CD4-positive, CD25-positive, alpha-beta regulatory T cell (primary cell): ENCODE measurements around the gene RNF151. TPM values are rescaled to one million over a fixed set of nuclear protein-coding genes. Genes with fewer than 3 reads are reported as not detected.
"Not testable (repeated sequence)": the region's sequence is repeated elsewhere in the genome, so short reads cannot be mapped to it uniquely, and the experiment has no call there.

ENCODE experiments used
- ATAC-seq, 2 donors: fragments of 150-1000 bp; cut with Tn5 transposase; one replicate each; pipeline ENCODE4 v1.10.0; 2021; ENCODE audit warnings: low read depth in 2 of 2, moderate number of reproducible peaks in 2 of 2, moderate library complexity in 1 of 2
- DNase-seq, 3 donors: peaks; one replicate each; pipeline versions ENCODE4 v3.0.0 to v3.0.0-alpha.2; 2012 to 2022; ENCODE audit warnings: mixed read lengths in 1 of 3
- H3K27ac ChIP-seq: one replicate; pipeline ENCODE4 v1.7.0; 2013; ENCODE audit warnings: mild to moderate bottlenecking, low read length; ENCODE audit not compliant: insufficient read depth, poor library complexity, severe bottlenecking
- H3K27me3 ChIP-seq: one replicate; pipeline ENCODE4 v1.7.0; 2013; ENCODE audit warnings: low read length; ENCODE audit not compliant: control insufficient read depth, insufficient read depth
- H3K36me3 ChIP-seq: one replicate; pipeline ENCODE4 v1.7.0; 2013; ENCODE audit warnings: mild to moderate bottlenecking, low read length, moderate library complexity; ENCODE audit not compliant: control insufficient read depth, insufficient read depth
- H3K4me1 ChIP-seq: 2 replicates; pipeline ENCODE4 v1.7.0; 2013; ENCODE audit warnings: mild to moderate bottlenecking, low read length; ENCODE audit not compliant: insufficient read depth, control insufficient read depth, poor library complexity, severe bottlenecking
- H3K4me3 ChIP-seq: one replicate; pipeline ENCODE4 v1.7.0; 2013; ENCODE audit warnings: low read depth, mild to moderate bottlenecking, low read length, moderate library complexity
- H3K9me3 ChIP-seq, 2 experiments: 1 replicate in 1 of 2; 2 replicates in 1 of 2; pipeline ENCODE4 v1.7.0; 2013; ENCODE audit warnings: low read length in 2 of 2, mild to moderate bottlenecking in 1 of 2, moderate library complexity in 1 of 2; ENCODE audit not compliant: control insufficient read depth in 2 of 2
- H3K27ac Mint-ChIP-seq, 3 donors: one replicate each; pipeline ENCODE4 v1.8.0; 2020 to 2022; ENCODE audit warnings: mild to moderate bottlenecking in 3 of 3, mixed read lengths in 3 of 3, moderate library complexity in 2 of 3
- H3K27me3 Mint-ChIP-seq: one replicate; pipeline ENCODE4 v1.8.0; 2022; ENCODE audit warnings: mild to moderate bottlenecking, mixed read lengths
- H3K36me3 Mint-ChIP-seq: one replicate; pipeline ENCODE4 v1.8.0; 2020; ENCODE audit warnings: mixed read lengths
- H3K4me1 Mint-ChIP-seq, 4 donors: one replicate each; pipeline ENCODE4 v1.8.0; 2020 to 2022; ENCODE audit warnings: mixed read lengths in 4 of 4, mild to moderate bottlenecking in 1 of 4
- H3K4me3 Mint-ChIP-seq, 4 donors: one replicate each; pipeline ENCODE4 v1.8.0; 2020 to 2022; ENCODE audit warnings: mild to moderate bottlenecking in 4 of 4, mixed read lengths in 4 of 4, moderate library complexity in 3 of 4
- H3K9me3 Mint-ChIP-seq, 7 donors: one replicate each; pipeline ENCODE4 v1.8.0; 2020 to 2022; ENCODE audit warnings: mixed read lengths in 7 of 7, mild to moderate bottlenecking in 3 of 7, moderate library complexity in 2 of 7
- polyA plus RNA-seq, 4 donors: library from polyadenylated mRNA; unstranded; fragments of 300-500 nt; fragmentation: Illumina TruSeq; gene quantifications; one replicate each; pipeline ENCODE4 v1.2.3, GENCODE V29; 2021
- total RNA-seq: library from RNA; stranded (reverse); gene quantifications from one replicate; pipeline ENCODE4 v1.2.3, GENCODE V29; 2022

The RNF151 gene
- total and polyA plus RNA-seq, 5 donors from 2014 or later = not detected

GRCh38 chr16:1959269-1960039 lies 7.2 kb upstream of the RNF151 start, which contains the start of gene NDUFB10:
NDUFB10 (plus strand) TSS chr16:1959538; CDS start chr16:1959625, 87 bp downstream.
- peak within 1 kb of the TSS; percentile 89 to 97 (median 92) for H3K4me3 Mint-ChIP-seq
- H3K27me3 ChIP-seq = no peaks in the 10 kb centered on the region
- peak within 1 kb of the TSS; percentile 64 for H3K4me3 ChIP-seq
- H3K36me3 ChIP-seq = peaks cover 16% of the 10 kb centered on the region
- H3K9me3 Mint-ChIP-seq = peaks cover 0 to 4% (median 0%) of the 10 kb centered on the region in 7 donors
- ATAC-seq (peak; percentile 90 to 93), DNase-seq (peak; percentile 85 to 90 (median 89))
- H3K27ac ChIP-seq = peak within 1 kb of the TSS; percentile 56
- no peaks in the 10 kb centered on the region for H3K27me3 Mint-ChIP-seq
- peak within 1 kb of the TSS; percentile 90 to 96 (median 93) for H3K27ac Mint-ChIP-seq
- no peaks in the 10 kb centered on the region for H3K9me3 ChIP-seq
- H3K4me1 ChIP-seq = peaks cover 46% of the 10 kb centered on the region
- H3K4me1 Mint-ChIP-seq = peaks cover 11 to 47% (median 26%) of the 10 kb centered on the region in 4 donors
- peaks cover 18% of the 10 kb centered on the region for H3K36me3 Mint-ChIP-seq

DNA sequence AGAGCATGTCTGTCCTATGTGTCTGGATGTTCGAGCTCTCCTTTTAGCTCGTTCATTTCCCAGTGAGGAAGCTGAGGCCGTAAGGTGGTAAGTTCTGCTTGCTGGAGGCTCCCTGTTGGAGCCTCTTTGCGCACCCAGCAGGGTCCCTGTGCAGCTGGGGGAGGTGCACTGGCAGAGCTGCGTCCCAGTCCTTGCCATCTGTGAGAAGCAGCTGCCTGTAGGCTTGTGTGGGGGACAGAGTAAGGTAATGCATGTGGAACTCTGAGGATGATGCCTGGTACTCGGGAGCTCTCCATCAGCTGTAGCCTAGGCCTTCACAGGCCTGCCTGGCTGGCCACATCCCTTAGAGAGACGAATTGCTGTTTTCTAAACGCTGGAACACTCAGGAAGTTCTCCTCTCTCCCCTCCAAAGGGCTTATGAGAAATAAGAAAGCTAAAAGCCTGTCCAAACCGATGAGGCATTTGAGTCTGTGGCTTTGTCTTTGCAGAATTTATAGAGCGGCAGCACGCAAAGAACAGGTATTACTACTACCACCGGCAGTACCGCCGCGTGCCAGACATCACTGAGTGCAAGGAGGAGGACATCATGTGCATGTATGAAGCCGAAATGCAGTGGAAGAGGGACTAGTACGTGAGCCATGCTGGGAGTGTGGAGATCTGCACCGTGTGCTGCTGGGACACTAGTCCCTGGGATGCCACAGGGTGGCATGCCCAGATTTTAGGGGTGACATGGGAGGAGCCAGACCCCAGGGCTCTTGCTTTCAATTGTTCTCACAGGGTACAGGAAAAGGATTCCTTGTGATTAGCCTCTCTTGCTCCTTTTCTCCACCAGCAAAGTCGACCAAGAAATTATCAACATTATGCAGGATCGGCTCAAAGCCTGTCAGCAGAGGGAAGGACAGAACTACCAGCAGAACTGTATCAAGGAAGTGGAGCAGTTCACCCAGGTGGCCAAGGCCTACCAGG lies 5.7 kb upstream of the RNF151 start:
- Mint-ChIP-seq H3K4me1 (peaks cover 11 to 53% (median 32%) of the 10 kb centered on the region in 4 donors), H3K36me3 (peaks cover 18% of the 10 kb centered on the region), H3K27ac (peak overlapping the region; percentile 90 to 96 (median 93)), H3K9me3 (peaks cover 0 to 4% (median 0%) of the 10 kb centered on the region in 7 donors), H3K4me3 (peak overlapping the region; percentile 89 to 97 (median 92)), H3K27me3 (peaks cover 6% of the 10 kb centered on the region)
- Histone ChIP-seq H3K9me3 (no peaks in the 10 kb centered on the region), H3K4me1 (peaks cover 54% of the 10 kb centered on the region), H3K27ac (peak overlapping the region; percentile 41), H3K4me3 (peak overlapping the region; percentile 64), H3K27me3 (no peaks in the 10 kb centered on the region), H3K36me3 (peaks cover 16% of the 10 kb centered on the region)
- ATAC-seq (no peak), DNase-seq (peak in 1 of 3 donors; percentile 32)

GRCh38 chr16:1961651-1962067 lies 5.0 kb upstream of the RNF151 start:
- Histone ChIP-seq H3K27ac (peak overlapping the region; percentile 41), H3K4me3 (no peak overlapping the region), H3K9me3 (no peaks in the 10 kb centered on the region), H3K27me3 (no peaks in the 10 kb centered on the region), H3K4me1 (peaks cover 55% of the 10 kb centered on the region), H3K36me3 (peaks cover 16% of the 10 kb centered on the region)
- DNase-seq (peak in 1 of 3 donors; percentile 28), ATAC-seq (no peak)
- Mint-ChIP-seq H3K36me3 (peaks cover 18% of the 10 kb centered on the region), H3K9me3 (peaks cover 0 to 4% (median 0%) of the 10 kb centered on the region in 7 donors), H3K27me3 (peaks cover 6% of the 10 kb centered on the region), H3K4me3 (peak overlapping the region; percentile 62 to 97 (median 82)), H3K27ac (peak overlapping the region in 2 of 3 donors; percentile 48 to 54), H3K4me1 (peaks cover 11 to 56% (median 32%) of the 10 kb centered on the region in 4 donors)

DNA sequence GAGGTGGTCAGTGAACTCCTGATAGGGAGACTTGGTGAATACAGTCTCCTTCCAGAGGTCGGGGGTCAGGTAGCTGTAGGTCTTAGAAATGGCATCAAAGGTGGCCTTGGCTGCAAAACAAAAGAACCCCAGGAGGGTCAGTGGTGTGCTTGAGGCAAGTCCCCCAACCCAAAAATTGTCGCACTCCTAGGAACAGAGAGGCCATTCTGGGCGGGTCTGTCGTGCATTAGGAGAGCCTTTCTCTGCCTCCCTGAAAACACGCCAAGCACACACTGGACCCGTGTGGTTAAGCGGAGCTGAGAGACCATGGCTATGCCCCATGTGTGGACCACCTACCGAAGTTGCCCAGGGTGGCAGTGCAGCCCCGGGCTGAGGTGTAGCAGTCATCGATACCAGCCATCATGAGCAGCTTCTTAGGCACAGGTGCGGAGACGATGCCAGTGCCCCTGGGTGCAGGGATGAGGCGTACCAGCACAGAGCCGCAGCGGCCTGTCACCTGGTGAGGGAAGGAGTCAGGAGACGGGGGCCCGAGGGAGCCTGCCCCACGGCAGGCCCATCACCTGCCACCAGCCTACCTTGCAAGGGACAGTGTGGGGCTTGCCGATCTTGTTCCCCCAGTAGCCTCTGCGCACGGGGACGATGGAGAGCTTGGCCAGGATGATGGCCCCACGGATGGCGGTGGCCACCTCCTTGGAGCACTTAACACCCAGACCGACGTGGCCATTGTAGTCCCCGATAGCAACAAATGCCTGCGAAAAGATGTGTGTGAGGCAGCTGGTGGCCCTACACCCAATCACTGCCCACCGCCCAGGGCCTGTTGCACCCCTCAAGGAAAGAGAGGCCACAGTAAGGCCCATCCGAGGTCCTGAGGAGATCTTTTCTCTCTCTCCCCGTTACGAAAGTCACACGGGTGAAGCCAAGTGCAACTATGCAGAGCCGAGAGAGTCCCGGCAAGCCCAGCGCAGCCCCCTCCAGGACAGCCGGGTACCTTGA lies 4.2 kb upstream of the RNF151 start:
- not testable (repeated sequence) for H3K27me3 Mint-ChIP-seq, H3K27me3 ChIP-seq, H3K9me3 Mint-ChIP-seq, ATAC-seq, DNase-seq, H3K9me3 ChIP-seq, H3K4me3 ChIP-seq
- Mint-ChIP-seq H3K4me3 (peak overlapping the region; percentile 94 to 97 (median 96)), H3K36me3 (peaks cover 18% of the 10 kb centered on the region), H3K27ac (peak overlapping the region; percentile 95 to 98 (median 97)), H3K4me1 (peaks cover 11 to 56% (median 32%) of the 10 kb centered on the region in 4 donors)
- Histone ChIP-seq H3K27ac (peak overlapping the region; percentile 98), H3K4me1 (peaks cover 55% of the 10 kb centered on the region), H3K36me3 (peaks cover 16% of the 10 kb centered on the region)

- H3K4me1 Mint-ChIP-seq = peaks cover 11 to 55% (median 32%) of the 10 kb centered on the region in 4 donors
- Histone ChIP-seq H3K27ac (peak overlapping the region; percentile 98), H3K4me1 (peaks cover 52% of the 10 kb centered on the region), H3K9me3 (no peaks in the 10 kb centered on the region), H3K4me3 (peak overlapping the region; percentile 74), H3K27me3 (no peaks in the 10 kb centered on the region), H3K36me3 (peaks cover 16% of the 10 kb centered on the region)
- H3K9me3 Mint-ChIP-seq = peaks cover 0 to 4% (median 0%) of the 10 kb centered on the region in 7 donors
- peak in 1 of 2 donors; percentile 6 for ATAC-seq
- peak overlapping the region; percentile 94 to 97 (median 96) for H3K4me3 Mint-ChIP-seq
- DNase-seq = peak in 2 of 3 donors; percentile 23 to 49
- H3K27me3 Mint-ChIP-seq = peaks cover 6% of the 10 kb centered on the region
- peaks cover 18% of the 10 kb centered on the region for H3K36me3 Mint-ChIP-seq
- peak overlapping the region; percentile 95 to 98 (median 97) for H3K27ac Mint-ChIP-seq
Observed at GRCh38 chr16:1963806-1964505, 2.7 kb upstream of the RNF151 start.

- peaks cover 16% of the 10 kb centered on the region for H3K36me3 ChIP-seq
- ATAC-seq (peak; percentile 93 to 95), DNase-seq (peak; percentile 98 to 99 (median 99))
- H3K4me1 Mint-ChIP-seq = peaks cover 11 to 50% (median 32%) of the 10 kb centered on the region in 4 donors
- H3K27ac Mint-ChIP-seq = peak within 1 kb of the TSS; percentile 97 to 98 (median 97)
- no peaks in the 10 kb centered on the region for H3K27me3 ChIP-seq
- H3K4me1 ChIP-seq = peaks cover 46% of the 10 kb centered on the region
- H3K4me3 ChIP-seq = peak within 1 kb of the TSS; percentile 74
- peaks cover 18% of the 10 kb centered on the region for H3K36me3 Mint-ChIP-seq
- H3K9me3 ChIP-seq = no peaks in the 10 kb centered on the region
- peak within 1 kb of the TSS; percentile 94 to 97 (median 96) for H3K4me3 Mint-ChIP-seq
- H3K27me3 Mint-ChIP-seq = peaks cover 6% of the 10 kb centered on the region
- peaks cover 0 to 4% (median 0%) of the 10 kb centered on the region in 7 donors for H3K9me3 Mint-ChIP-seq
- peak within 1 kb of the TSS; percentile 98 for H3K27ac ChIP-seq
Observed at GRCh38 chr16:1964506-1965395, 1.9 kb upstream of the RNF151 start, which contains the start of gene RPS2. RPS2 (minus strand) TSS chr16:1964826; CDS start chr16:1964625, 201 bp downstream.
